Ovary (tissue), 3 donors: Measurements from ENCODE around the gene PRRT2.

Experiments
- CTCF ChIP-seq, 3 donors: fragments of 450-650 bp in 2 of 3; fragments of 200-600 bp in 1 of 3; IDR thresholded peaks; one replicate each; pipeline versions ENCODE4 v1.5.1 to v1.8.0; 2016 to 2022; ENCODE audit warnings: antibody characterized with exemption in 3 of 3, mild to moderate bottlenecking in 1 of 3
- EP300 ChIP-seq: sonication (generic); formaldehyde crosslinking; IDR thresholded peaks from one replicate; pipeline ENCODE4 v1.6.1; 2017; ENCODE audit warnings: antibody characterized with exemption
- POLR2A ChIP-seq: fragments of 450-650 bp; IDR thresholded peaks from one replicate; pipeline ENCODE4 v1.6.1; 2017; ENCODE audit warnings: antibody characterized with exemption, mild to moderate bottlenecking, moderate library complexity
- donor health status: DM: no; HTN: no; CAD: no.

GRCh38 chr16:29842732-29843346 lies 30.8 kb downstream of the PRRT2 start:
- TF ChIP-seq CTCF (IDR thresholded peaks at IDR 0.05) (no peak), POLR2A (no peak), EP300 (no peak)
